ENCODE results near the gene KARS1.
A peak's percentile ranks its signal among the peaks of the same experiment; 100 is the strongest.
"Not testable (repeated sequence)": the region's sequence is repeated elsewhere in the genome, so short reads cannot be mapped to it uniquely, and the experiment has no call there.

The KARS1 gene

GRCh38 chr16:75622761-75623605 is 24.5 kb downstream of the KARS1 start, which contains the start of gene ADAT1:
TSS of gene ADAT1 (minus strand) at chr16:75623281. CDS start at chr16:75620799, 2,482 bp downstream.
- DNase-seq: peak; percentile 79

GRCh38 chr16:75621170-75621477 is 26.3 kb downstream of the KARS1 start:
- no peak for DNase-seq

DNA sequence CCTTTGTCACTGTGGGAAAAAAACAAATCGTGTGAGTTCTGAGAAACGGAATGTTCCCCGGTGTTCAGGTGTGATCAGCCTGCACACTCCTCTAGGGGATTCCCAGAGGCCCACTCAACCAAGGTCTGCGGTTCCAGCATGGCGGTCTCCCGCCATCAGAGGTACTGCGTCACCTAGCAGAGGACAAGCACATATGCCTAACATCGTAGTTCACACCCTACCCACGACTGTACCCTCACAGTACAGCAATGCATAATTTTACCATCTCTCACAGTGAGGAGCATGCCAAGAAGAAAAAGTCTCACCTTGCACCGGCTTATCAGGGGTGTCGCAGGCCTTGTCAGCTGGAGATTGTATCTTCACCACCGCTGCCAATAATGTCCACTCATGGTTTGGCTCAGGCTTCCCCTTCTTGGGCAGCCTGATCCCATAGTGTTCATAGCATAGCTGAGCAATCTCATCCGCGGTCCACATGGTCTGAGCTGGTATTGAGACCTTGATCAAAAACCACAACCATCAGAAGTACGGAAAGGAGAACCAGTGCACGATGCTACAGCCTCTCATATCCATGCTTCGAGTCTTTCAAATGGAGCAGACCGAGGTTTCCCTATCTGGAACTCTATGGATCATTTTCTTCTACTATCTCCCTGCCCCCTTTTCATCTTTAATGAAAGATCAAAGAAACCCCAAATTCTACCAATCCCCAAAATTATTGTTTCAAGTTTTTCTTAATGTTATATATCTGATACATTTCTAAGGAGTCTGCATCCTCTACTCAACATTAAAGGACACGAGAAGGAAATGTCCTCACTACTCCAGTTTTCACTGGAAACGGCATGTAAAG is 26.9 kb downstream of the KARS1 start:
- no peak for DNase-seq

GRCh38 chr16:75618780-75619179 is 28.7 kb downstream of the KARS1 start:
- DNase-seq: no peak

- DNase-seq: no peak
Measured at GRCh38 chr16:75617121-75617520, 30.3 kb downstream of the KARS1 start.

DNA sequence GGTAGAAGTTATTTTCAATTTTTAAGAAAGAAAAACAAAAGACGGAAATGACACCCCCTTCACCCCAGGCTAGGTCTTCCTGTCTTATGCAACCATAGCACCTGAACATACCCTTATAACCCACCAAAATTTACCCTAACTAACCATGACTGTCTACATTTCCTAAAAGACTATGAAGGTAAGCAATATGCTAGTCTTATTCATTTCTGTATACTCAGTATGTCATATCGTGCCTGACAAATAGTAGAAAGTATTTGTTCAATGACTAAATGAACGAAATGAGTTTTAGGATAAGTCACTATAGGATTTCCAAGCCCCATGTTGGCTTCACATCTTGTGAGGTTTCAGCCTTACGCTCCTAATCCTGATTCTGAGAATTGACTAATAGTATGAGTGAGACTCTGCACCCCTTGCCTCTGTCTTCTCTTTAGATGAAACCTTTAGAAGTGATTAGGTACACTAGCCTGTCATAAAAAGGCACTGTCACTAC is 30.9 kb downstream of the KARS1 start:
- no peak for DNase-seq

DNA sequence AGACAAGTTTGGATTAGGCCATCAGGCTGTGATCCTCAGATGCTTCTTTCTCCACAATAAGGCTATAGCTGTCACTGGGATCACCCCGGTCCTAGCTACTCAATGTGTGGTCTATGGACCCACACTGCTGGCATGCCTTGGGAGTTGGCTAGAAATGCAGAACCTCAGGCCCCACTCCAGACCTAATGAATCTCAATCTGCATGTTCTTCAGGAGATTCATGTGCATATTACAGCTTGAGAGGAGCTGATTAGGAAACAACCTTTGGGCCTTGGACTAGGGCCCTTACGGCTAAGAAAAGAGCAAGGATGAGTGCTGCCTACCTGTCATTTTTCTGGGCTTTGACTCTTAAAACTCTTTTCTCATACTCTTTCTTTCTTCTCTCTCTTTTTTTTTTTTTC is 31.8 kb downstream of the KARS1 start:
- no peak for DNase-seq

DNA sequence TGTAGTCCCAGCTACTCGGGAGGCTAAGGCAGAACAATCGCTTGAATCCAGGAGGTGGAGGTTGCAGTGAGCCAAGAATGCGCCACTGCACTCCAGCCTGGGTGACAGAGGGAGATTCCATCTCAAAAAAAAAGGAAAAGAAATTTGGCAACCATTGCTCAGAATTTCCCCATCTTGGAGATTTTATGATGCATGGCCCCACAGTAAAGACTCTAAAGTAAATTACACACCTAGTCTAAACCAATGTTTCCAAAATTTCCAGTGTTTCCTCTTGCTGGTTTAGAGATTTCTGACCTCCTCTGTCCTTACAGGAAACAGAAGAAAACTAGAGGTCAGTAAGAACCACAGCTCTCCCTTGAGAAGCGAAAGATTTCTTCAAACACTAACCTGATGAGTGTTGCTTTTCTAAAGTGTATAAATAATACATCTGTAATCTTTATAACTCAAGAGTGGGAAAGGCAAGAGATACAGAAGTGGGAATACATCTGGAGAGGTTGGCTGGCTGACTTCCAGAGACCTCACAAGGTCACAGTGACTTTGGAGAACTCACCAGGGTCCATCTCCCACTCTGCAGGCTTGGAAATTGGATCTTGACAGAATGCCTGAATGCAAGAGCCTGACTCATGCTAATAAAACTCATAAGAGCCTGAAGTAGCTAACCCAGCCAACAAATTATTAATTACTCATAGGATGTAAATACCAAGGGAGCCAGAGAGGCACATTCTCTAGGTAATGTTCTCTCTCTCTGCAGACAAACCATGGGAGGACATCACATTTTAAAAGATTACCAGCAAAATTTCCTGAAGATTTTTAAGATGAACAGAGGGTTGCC is 33.2 kb downstream of the KARS1 start:
- DNase-seq: no peak

GRCh38 chr16:75606507-75606906 is 41.0 kb downstream of the KARS1 start:
- DNase-seq: no peak

DNA sequence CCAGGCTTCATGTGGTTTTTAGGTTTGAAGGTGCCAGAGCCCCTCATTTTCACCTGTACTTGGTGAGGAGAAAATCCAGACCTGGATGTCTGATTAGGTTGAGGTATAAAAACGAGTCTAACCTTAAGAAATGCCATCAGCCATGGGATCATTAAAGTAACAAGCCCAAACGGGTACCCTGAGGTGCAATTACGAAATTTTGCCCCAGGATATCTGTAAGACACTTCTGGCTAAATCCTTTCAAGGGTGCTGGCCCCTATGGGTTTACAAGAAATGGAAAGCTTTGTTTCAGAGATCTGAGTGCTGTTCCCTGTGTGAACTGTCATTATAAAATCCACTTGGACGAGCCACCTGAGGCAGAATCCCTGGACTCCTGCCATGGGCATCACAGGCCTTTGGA is 44.2 kb downstream of the KARS1 start:
- no peak for DNase-seq

- no peak for DNase-seq
Measured at GRCh38 chr16:75599452-75600277, 47.8 kb downstream of the KARS1 start.

GRCh38 chr16:75593825-75594820 is 53.3 kb downstream of the KARS1 start:
- DNase-seq: no peak

DNA sequence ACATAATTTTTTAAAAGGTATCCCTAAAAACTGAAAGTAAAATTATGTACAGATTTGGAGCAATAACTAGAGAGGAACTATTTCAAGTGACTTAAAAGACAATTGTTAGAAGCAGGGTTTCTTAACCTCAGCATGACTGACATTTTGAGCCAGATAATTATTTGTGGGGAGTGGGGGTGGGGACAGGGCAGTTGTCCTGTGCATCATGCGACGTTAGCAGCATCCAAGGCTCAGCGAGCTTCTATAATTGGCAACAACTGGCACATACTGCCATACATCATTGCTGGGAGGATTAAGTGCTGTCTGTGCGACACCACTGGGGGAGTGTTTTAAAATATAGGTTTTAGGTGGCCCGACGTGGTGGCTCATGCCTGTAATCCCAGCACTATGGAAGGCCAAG is 54.2 kb downstream of the KARS1 start:
- DNase-seq: no peak

- not testable (repeated sequence) for DNase-seq
Measured at GRCh38 chr16:75591927-75592326, 55.5 kb downstream of the KARS1 start.

GRCh38 chr16:75590920-75591843 is 56.3 kb downstream of the KARS1 start:
- no peak for DNase-seq

- no peak for DNase-seq
Measured at GRCh38 chr16:75589306-75589705, 58.2 kb downstream of the KARS1 start.

- DNase-seq: no peak
Measured at GRCh38 chr16:75588716-75589115, 58.7 kb downstream of the KARS1 start.

- DNase-seq: no peak
Measured at GRCh38 chr16:75584108-75584507, 63.4 kb downstream of the KARS1 start.

- DNase-seq: no peak
Measured at GRCh38 chr16:75579281-75579834, 68.1 kb downstream of the KARS1 start.

Data from NCI-H2081 treated with DMSO at 0.1 percent for 48 hours (cell line).